ENCODE results near the gene RAD51B.

- TF ChIP-seq CTCF (IDR thresholded peaks at IDR 0.05) (no peak), EP300 (IDR thresholded peaks at IDR 0.05) (no peak), POLR2AphosphoS5 (IDR thresholded peaks at IDR 0.05) (no peak)
These were observed 571.2 kb downstream of the RAD51B start for GRCh38 chr14:68390741-68391140.
